HL-60/S4 treated with retinoic acid at 250 ng/mL for 4 days and 3 days (cell line): ENCODE results near the gene MCM6.
"Not testable (repeated sequence)": the region's sequence is repeated elsewhere in the genome, so short reads cannot be mapped to it uniquely, and the experiment has no call there.

Experiments used
- in situ Hi-C: fragments of 300-500 bp; cut with MboI; formaldehyde crosslinking; loops from 2 replicates; pipeline ENCODE4 v1.7.0; 2022; ENCODE audit warnings: low sequenced_read_pairs

Gene MCM6

DNA sequence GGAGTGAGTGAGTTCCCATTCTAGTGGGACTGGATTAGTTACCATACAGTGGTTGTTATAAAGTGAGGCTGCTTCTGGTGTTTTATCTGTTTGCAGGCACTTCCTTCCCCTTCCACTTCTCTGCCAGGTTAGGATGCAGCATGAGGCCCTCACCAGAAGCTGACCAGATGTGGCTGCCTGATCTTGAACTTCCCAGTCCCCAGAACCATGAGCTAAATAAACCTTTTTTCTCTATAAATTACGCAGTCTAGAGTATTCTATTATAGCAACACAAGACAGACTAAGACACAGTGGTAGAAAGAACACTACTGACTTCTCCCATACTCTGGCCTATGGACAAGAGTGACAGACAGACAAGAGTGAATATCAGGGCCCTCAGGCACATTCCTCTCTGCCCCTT is 53.4 kb downstream of the MCM6 start:
- in situ Hi-C loops = no loop called here

DNA sequence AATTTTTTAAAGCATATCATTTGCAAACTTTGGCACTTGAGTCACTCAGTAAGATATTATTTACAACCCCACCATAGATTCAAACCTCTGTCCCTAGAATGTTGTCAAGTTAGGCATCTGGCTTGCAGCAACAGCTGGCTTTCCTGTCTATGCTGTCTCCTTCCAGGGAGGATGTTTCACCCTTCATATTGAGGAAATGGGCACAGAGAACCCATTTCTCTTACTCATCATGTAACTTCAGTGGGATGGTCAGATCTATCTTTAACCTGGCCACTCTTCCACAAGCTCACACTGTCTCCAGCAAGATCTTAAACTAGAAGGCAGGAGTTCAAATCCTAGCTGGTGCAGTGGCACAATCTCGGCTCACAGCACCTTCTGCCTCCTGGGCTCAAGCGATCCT is 55.1 kb downstream of the MCM6 start:
- in situ Hi-C loops = no loop called here

DNA sequence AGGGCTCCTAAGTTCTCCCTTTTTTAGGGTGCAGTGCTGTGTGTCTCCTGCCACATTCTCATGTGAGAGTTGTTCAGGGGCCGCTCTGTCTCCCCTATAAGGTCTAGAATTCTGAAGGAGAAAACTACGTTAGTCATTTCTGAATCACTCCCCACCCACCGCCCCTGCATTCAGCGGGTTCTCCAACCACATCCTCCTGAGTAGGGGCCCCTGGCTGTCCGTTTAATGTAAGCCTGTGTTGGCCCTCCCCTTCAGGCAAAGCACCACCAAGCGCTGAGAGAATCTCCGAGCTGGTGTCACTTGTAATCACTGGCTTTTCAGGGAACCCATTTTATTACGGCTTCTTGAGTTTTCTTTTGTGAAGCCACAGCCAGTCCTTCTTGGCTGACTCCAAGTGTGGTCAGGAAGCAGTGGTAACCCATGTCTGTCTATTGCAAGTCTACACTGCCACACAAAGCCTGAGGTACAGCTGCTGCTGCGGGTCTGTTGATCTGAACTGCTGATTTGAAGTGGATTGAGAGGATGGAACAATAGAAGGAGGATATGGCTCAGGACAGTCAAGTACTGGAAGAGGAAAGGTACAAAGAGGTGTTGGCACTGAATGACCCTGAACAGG is 56.1 kb downstream of the MCM6 start:
- in situ Hi-C loops = no loop called here

DNA sequence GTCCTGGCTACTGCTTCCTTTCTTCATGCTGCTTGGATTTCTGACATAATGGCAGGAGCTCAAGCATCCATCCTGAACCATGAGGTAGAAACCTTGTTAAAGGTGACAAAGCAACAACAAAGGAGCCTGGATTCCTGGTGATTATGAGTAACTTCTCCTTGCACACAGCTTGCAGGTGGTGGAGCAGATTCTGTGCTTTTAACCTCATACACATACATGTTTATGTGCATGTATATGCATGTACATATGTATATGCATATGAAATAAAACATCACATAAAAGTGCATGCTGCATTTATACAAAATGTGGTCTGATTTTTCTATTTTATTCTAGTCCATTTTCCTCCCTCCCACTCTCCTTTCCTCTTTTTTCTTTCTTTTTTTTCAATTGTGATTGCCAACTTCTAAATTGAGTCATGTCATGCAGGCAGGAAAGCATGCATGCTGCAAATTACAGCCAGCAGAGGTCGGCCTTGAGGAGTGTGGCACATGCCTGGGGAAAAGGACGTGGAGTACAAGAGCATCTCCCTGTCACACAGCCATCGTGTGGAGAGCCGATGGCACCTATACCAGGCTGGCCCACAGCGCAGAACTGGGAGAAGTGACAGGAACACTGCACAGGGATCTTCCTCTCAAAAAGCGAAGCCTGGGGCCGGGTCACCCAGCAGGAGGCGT is 57.2 kb downstream of the MCM6 start:
- in situ Hi-C loops = no loop called here

DNA sequence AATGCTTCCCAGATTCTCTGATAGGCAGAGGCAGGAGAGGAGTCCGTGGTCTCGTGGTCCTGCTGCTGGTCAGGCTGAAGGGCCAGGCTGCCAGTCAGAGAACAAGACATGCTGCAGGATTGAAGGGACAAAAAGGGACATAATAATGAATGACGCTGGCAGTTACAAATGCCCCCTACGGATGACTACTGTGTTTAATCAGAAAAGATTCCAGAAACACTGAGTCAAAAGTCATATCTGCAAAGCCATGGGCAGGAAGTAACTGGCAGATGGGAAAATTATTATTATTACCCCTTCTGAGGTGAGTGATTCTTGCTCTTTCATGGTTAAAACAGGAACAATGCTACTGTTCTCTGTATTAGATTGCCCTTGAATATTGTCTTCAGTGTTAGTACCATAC is 58.3 kb downstream of the MCM6 start:
- in situ Hi-C loops = no loop called here

DNA sequence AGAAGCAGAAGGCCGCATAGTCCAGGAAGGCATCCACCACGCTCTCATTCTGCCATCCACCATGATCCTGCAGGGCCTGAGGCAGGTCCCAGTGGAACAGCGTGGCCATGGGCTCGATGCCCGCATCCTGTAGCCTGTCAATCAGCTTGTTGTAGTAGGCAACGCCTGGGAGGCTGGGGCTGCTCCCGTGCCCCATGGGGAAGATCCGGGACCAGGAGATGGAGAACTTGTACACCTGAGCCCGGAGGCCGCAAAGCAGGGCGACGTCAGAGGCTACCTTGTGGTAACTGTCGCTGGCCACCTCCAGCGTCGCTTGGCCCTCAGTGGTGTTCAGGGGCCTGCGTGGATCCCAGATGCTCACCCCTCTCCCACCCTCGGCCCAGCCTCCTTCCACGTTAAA is 58.8 kb downstream of the MCM6 start:
- in situ Hi-C loops = no loop called here

DNA sequence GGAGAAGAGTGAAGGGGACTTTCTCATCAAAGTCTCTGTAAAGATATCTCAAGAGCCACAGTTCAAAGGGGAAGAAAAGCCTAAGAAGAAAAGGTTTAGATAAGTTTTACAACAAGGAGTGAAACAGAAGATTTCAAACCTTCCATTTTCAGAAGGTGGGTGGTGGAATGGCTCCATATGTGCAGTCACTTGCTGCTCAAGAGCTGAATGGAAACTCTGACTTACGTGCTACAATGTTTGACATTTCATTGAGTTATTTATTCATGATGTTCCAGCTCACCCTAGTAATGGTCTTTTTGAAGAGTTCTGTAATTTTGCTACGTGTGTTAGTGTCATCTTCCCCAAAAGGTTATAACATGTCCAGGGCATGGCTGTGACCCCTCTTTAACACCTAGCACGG is 61.0 kb downstream of the MCM6 start:
- in situ Hi-C loops = no loop called here

DNA sequence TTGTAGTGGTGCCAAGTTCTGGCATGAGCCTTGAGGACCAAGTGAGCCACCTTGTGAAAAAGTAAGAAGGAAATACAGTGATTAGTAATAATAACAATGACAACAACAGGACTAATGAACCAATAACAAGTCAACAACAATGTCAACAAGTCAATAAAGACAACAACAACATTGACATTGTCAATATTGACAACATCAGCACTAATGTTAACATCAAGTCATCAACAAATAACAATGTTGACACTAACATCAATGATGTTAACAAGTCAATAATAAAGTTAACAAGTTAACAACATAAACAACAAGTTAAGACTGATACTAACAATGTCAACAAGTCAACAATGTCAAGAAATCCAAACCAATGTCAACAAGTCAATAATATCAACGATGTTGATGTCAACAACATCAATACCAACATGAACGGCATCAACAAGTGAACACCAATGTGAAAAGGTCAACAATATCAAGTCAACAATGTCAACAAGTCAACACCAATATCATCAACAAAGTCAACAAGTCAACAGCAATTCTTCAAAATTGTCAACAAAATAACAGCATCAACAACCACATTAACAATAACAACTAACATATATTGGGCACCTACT is 63.2 kb downstream of the MCM6 start:
- in situ Hi-C loops = no loop called here

DNA sequence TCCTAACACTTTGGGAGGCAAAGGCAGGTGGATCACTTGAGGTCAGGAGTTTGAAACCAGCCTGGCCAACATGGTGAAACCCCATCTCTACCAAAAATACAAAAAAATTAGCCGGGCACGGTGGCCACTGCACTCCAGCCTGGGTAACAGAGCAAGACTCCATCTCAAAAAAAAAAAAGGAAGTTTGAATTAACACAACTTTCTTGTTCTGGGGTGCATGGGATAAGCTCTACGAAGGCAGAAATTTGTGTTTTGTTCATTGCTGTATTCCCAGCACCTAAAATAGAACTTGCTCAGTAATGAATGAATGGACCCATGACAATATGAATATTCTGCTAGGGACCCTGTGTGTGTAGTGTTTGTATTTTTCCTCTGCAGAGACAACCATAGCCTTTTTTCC is 68.4 kb downstream of the MCM6 start:
- in situ Hi-C loops = not testable (repeated sequence)

DNA sequence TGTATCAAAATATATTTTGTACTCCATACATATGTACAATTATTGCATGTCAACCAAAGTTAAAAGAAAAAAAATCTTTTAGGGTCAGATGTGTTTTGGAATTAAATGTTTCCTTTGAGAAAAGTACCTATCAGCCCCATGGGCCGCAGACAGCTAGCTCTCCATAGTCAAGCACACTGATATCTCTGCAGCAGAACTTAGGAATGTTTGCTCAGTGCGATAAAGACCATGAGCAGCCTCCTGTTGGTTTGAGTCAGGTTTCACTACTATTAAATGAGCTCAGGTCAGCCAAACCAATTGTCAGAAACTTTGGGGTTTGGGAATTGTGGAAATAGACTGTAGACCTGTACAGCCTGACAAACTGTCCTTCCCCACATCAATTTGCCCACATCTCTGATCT is 73.0 kb downstream of the MCM6 start:
- in situ Hi-C loops = no loop called here

DNA sequence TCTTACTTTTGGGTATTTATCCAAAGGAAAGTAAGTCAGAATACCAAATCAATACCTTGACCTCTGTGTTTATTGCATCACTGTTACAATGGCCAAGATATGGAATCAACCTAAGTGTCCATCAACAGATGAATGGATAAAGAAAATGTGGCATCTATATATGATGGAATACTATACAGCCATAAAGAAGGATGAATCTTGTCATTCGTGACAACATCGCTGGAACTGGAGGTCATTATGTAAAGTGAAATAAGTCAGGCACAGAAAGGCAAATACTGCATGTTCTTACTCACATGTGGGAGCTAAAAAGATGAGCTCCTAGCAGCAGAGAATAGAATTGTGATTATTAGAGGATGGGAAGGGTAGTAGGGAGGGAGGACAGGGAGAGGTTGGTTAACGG is 73.9 kb downstream of the MCM6 start:
- in situ Hi-C loops = no loop called here

DNA sequence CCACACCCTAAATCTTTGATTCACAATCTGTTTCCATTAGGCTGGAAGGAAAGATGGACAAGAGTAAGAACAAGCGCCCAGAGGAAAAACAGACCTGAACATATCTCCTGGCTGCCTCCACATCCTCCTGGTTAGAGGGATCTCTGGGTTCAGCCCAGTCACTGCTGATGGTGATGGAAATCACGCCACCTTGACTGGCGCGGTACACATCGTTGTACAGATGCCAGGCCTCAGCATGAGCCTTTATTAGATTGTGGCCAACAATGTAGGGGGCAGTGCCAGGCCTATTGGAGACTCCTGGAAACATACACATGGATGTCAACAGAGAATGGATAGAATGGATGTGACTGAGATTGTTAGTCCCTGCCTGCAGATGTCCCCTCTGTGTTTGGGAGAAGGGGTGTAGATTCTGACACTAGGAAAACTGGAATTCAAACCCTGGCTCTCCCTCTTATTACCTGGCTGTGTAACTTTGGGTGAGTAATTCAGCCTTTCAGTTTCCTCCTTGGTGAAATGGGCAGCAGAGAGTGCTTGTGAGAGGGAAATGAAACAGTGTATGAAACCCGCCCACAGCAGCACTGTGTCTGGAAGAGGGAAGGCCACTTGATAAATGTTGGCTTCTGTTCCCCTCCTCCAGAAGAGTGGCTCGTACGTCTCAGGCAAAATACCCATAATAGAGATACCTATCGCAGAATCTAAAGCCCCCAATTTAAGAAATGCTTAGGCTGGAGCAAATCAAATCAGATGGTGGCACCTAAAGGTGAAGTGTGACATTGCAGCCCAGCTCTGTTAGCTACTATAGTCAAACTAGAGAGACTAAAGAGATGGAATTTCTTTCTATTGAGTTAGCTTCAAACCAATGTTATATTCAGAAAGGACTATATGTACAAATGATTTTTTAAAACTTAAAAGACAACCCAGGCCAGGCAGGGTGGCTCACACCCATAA is 75.5 kb downstream of the MCM6 start:
- in situ Hi-C loops = no loop called here

DNA sequence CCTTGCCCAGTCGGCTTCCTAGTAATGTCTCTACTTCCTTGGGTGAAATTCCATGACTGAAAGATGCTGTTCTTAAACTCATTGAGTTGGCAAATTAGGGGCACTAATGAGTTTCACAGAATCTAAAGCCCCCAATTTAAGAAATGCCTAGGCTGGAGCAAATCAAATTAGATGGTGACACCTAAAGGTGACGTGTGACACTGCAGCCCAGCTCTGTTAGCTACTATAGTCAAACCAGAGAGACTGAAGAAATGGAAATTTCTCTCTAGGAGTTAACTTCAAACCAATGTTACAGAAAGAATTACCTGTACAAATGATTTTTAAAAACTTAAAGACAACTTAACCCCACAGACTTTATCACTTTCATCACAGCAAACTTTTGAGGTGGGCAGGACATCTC is 76.5 kb downstream of the MCM6 start:
- in situ Hi-C loops = no loop called here

DNA sequence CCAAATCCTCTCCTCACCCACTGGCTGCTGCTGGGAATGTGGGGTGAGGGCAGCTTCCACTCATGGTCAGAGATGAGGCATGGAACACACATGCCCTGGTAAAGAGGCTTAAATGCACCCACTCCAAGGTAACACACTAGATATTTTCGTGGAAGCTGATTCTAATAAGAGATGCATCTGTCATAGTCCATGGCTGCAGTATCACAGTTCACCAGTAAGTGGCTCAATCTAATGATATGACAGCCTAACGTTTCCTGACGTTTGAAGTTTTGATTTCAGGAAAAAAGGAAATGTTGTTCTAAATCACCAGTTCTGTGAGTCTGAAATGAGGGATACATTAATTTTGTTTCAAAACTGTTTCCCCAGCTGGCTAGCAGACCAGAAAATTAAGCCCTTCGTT is 77.5 kb downstream of the MCM6 start:
- in situ Hi-C loops = no loop called here

DNA sequence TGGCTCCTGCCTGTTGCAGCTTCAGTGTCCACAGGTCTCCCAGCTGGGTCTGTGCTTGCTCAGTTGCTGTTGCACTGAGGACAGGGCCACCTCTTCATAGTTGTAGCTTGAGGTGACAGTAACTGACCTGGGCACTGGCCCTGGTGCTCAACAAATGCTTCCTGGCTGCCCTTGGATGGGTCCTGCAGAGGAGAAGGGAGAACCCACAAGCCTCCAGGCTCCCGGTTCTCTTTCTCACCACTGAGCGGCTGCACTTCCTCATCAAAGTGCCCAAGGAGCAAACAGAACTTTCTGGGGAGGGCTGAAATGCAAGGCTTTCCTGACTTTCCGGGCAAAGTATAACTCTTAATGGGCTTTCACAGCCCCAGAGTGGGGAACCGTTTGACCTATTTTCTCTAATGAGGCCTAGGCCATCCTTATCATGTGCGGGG is 78.0 kb downstream of the MCM6 start:
- in situ Hi-C loops = no loop called here

DNA sequence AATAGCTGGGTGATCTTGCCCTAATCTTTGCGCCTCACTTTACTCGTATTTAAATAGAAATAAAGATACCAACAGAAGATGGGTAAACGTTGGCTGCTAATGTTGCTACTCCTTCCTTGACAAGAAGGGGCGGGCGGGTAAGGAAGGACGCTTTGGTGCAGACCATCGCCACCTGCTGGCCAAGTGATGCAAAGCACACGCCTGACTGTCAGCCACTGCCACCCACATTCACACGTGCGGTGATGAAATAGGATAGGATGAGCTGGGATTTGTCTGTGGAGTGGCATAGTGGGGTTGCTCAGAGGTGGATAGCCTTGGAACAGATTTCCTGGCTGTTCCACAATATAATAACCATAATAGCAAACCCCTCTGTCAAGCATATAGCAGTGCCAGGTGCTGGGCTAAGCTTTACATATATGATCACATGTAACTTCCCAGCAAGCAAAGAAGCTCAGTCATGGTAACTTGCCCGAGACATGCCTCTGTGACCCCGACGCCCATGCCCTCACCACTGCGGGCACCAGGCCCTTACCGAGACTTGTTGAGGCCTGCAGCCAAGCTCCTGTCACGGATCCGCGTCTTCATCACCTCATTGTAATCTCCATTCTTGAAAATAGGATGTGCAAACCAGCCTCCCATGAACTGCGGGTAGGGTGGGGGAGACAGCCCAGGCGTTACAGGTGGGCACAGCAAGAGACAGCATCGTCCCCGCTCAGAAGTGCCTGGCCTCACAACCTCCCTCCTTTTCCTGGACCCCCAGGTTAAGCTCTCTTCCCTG is 78.6 kb downstream of the MCM6 start:
- in situ Hi-C loops = no loop called here

DNA sequence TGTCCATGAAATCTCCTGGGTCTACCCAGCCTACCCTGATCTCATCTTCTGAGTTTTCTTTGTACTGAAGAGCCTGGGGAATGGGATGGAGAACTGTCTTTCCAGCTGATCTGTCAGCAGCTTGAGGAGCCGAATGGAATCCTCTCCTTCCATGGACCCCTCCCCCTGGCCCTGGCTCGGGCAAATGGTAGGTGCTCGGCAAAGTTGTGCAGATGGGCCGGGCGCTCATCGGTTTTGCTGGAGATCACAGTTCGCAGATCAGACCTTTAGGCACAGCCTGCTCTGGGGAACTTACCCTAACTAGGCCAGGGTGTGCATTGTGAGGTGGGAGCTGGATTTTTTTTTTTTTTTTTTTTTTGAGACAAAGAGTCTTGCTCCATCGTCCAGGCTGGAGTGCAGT is 79.6 kb downstream of the MCM6 start:
- in situ Hi-C loops = no loop called here

DNA sequence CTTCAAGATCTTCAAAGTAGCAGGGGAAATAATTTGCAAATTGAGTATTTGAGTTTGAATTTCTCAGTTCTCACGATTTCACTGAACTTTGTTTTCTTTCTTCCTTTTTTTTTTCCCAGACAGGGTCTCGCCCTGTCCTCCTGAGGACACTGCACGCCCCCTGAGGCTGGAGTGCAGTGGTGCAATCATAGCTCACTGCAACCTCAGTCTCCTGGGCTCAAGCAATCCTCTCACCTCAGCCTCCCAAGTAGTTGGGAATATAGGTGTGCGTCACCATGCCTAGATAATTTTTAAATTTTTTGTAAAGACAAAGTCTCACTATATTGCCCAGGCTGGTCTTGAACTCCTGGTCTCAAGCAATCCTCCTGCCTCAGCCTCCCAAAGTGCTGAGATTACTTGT is 80.6 kb downstream of the MCM6 start:
- in situ Hi-C loops = not testable (repeated sequence)

DNA sequence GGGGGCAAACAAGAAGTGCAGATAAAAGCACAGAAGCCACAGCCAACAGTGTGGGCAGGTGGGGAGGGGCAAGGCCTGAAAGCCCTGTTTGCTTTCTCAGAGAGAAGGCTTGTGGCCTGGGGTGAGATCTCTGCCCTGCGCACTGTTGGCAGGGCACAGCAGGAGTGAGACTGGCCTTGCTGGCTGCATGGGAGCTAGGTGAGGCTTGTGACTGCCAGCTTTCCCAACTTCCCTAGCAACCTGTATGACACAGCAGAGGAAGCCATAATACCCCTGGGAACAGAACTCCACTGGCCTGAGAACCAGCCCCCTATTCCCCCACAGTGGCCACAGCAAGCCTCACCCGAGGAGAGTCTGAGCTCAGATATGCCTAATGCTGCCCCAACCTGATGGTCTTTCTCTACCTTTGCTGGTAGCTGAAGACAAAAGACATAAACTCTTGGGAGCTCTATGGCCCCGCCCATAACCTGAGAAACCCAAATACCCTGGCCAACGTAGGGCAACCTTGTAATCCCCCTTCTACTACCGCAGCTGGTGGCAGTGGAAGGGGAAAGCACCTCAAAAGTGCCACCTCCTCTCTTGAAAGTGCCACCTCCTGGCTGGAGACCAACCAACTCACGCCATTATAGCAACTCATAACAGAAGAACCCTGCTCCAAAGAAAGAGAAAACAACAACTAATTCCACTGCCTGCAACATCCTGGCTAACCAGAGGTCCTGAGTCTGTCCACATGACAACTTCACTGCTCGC is 83.7 kb downstream of the MCM6 start:
- in situ Hi-C loops = no loop called here
